HepG2 (cell line): Measurements from ENCODE around the gene AKT3. TPM values are rescaled to one million over a fixed set of nuclear protein-coding genes. Genes with fewer than 3 reads are reported as not detected.

Source experiments
- ATAC-seq: fragments of 200-7000 bp; cut with Tn5 transposase; 3 replicates; pipeline ENCODE4 v1.9.1; 2020; ENCODE audit warnings: mild to moderate bottlenecking, moderate library complexity
- BruUV-seq: library from RNA; stranded (reverse); fragments of 400-500 nt; replicated peaks from 2 replicates; lab custom pipeline; 2021; lab: Mats Ljungman, UMichigan
- CTCF ChIA-PET: fragments of 300-600 bp; formaldehyde crosslinking; extraction: SDS; loops from one replicate; lab custom pipeline; 2021; ENCODE audit warnings: low total read pairs, inconsistent platforms, low intra/inter-chr PET ratio; lab: Yijun Ruan, JAX
- POLR2A ChIA-PET: fragments of 350-600 bp; sonication (Branson Sonifier 250); formaldehyde crosslinking; loops from one replicate; lab custom pipeline; 2020; ENCODE audit warnings: antibody characterized with exemption, inconsistent platforms; lab: Yijun Ruan, JAX
- DNase-seq: peaks from one replicate; pipeline ENCODE4 v3.0.0-alpha.2; 2015; ENCODE audit warnings: low spot score
- FAIRE-seq: peaks from 3 replicates; lab custom pipeline; 2011; peaks lifted over from hg19 to GRCh38; lab: Jason Lieb, UNC
- H2AFZ ChIP-seq: one replicate; pipeline ENCODE4 v1.6.1; 2011; ENCODE audit warnings: low read length, inconsistent platforms
- H3K27ac ChIP-seq: fragments of 300-600 bp; 3 replicates; pipeline ENCODE4 v1.8.0; 2011; ENCODE audit warnings: mixed run types, mild to moderate bottlenecking, mixed read lengths, low read length, inconsistent platforms; ENCODE audit not compliant: insufficient read depth; ENCODE audit errors: extremely low read length
- H3K27me3 ChIP-seq, 2 experiments: fragments of 200-600 bp in 1 of 2; 2 replicates in 1 of 2; 3 replicates in 1 of 2; pipeline versions ENCODE4 v1.6.0 to v1.8.0; 2011; ENCODE audit warnings: low read length in 2 of 2, mild to moderate bottlenecking in 2 of 2, moderate library complexity in 2 of 2, inconsistent platforms in 1 of 2; ENCODE audit not compliant: insufficient read depth in 2 of 2, control insufficient read depth in 1 of 2
- H3K36me3 ChIP-seq, 2 experiments: fragments of 200-600 bp in 1 of 2; replicated peaks in 1 of 2; 2 replicates in 1 of 2; 3 replicates in 1 of 2; pipeline versions ENCODE4 v1.5.1 to v1.8.0; 2011; ENCODE audit warnings: low read length in 2 of 2, inconsistent platforms in 1 of 2; ENCODE audit not compliant: insufficient read depth in 2 of 2, control insufficient read depth in 1 of 2
- H3K4me1 ChIP-seq: 2 replicates; pipeline ENCODE4 v1.5.1; 2012; ENCODE audit warnings: low read length, inconsistent platforms; ENCODE audit not compliant: insufficient read depth
- H3K4me2 ChIP-seq: 2 replicates; pipeline ENCODE4 v1.6.0; 2011; ENCODE audit warnings: low read depth, low read length, inconsistent platforms
- H3K4me3 ChIP-seq, 3 experiments: fragments of 200-600 bp in 1 of 3; sonication (generic), shearing (Covaris generic) in 1 of 3; replicated peaks in 1 of 3; 2 replicates each; pipeline ENCODE4 v1.5.1; 2011 to 2016; ENCODE audit warnings: low read length in 3 of 3, inconsistent platforms in 2 of 3, low read depth in 2 of 3, mild to moderate bottlenecking in 2 of 3, control low read depth in 1 of 3, mixed read lengths in 1 of 3; ENCODE audit not compliant: insufficient read depth in 1 of 3
- H3K79me2 ChIP-seq: one replicate; pipeline ENCODE4 v1.6.1; 2011; ENCODE audit warnings: low read length, inconsistent platforms; ENCODE audit not compliant: insufficient read depth
- H3K9ac ChIP-seq: 2 replicates; pipeline ENCODE4 v1.6.0; 2011; ENCODE audit warnings: mild to moderate bottlenecking, low read depth, low read length, inconsistent platforms; ENCODE audit not compliant: insufficient read depth
- H3K9me3 ChIP-seq: 2 replicates; pipeline ENCODE4 v1.5.1; 2012; ENCODE audit warnings: mild to moderate bottlenecking, low read length
- H4K20me1 ChIP-seq: 2 replicates; pipeline ENCODE4 v1.6.0; 2011; ENCODE audit warnings: inconsistent platforms, mild to moderate bottlenecking, low read length, moderate library complexity; ENCODE audit not compliant: insufficient read depth
- CSRNP2 ChIP-seq: sonication (generic); formaldehyde crosslinking; conservative IDR thresholded peaks from 2 replicates; pipeline ENCODE4 v1.8.0; 2022; ENCODE audit warnings: low read depth, missing genetic modification reagents
- FOXM1 ChIP-seq: sonication (generic); formaldehyde crosslinking; IDR thresholded peaks from 2 replicates; pipeline ENCODE4 v1.5.0; 2020; ENCODE audit warnings: missing genetic modification reagents
- NR2F6 ChIP-seq, 2 experiments: IDR thresholded peaks; 2 replicates each; pipeline ENCODE4 v1.6.1; 2016; ENCODE audit warnings: antibody characterized with exemption in 1 of 2, mild to moderate bottlenecking in 1 of 2
- PATZ1 ChIP-seq: sonication (generic); formaldehyde crosslinking; IDR thresholded peaks from 2 replicates; pipeline ENCODE4 v1.4.0; 2020; ENCODE audit warnings: missing genetic modification reagents
- PHF21A ChIP-seq: sonication (generic); formaldehyde crosslinking; IDR thresholded peaks from 2 replicates; pipeline ENCODE4 v1.5.0; 2020; ENCODE audit warnings: mild to moderate bottlenecking, missing genetic modification reagents
- PLSCR1 ChIP-seq: sonication (generic); formaldehyde crosslinking; IDR thresholded peaks from 2 replicates; pipeline ENCODE4 v1.5.0; 2020; ENCODE audit warnings: missing genetic modification reagents, mild to moderate bottlenecking, borderline replicate concordance
- RNF219 ChIP-seq: sonication (generic); formaldehyde crosslinking; IDR thresholded peaks from 2 replicates; pipeline ENCODE4 v1.5.0; 2020; ENCODE audit warnings: mild to moderate bottlenecking, missing genetic modification reagents
- SP4 ChIP-seq: sonication (generic); formaldehyde crosslinking; IDR thresholded peaks from 2 replicates; pipeline ENCODE4 v1.8.1; 2023; ENCODE audit warnings: mild to moderate bottlenecking, missing genetic modification reagents
- SRY ChIP-seq: sonication (generic); formaldehyde crosslinking; IDR thresholded peaks from 2 replicates; pipeline ENCODE4 v1.8.0; 2022; ENCODE audit warnings: mild to moderate bottlenecking, missing genetic modification reagents
- SSRP1 ChIP-seq: IDR thresholded peaks from 2 replicates; pipeline ENCODE4 v1.6.1; 2016; ENCODE audit warnings: control low read depth
- ZFP1 ChIP-seq: IDR thresholded peaks from 2 replicates; pipeline ENCODE4 v1.6.1; 2016
- ZNF326 ChIP-seq: sonication (generic); formaldehyde crosslinking; IDR thresholded peaks from 2 replicates; pipeline ENCODE4 v1.4.0; 2020; ENCODE audit warnings: missing genetic modification reagents, borderline replicate concordance
- ZNF414 ChIP-seq: sonication (generic); formaldehyde crosslinking; IDR thresholded peaks from 2 replicates; pipeline ENCODE4 v1.5.0; 2020; ENCODE audit warnings: missing genetic modification reagents
- ZNF512 ChIP-seq: sonication (generic); formaldehyde crosslinking; IDR thresholded peaks from 2 replicates; pipeline ENCODE4 v1.4.0; 2020; ENCODE audit warnings: mild to moderate bottlenecking, missing genetic modification reagents
- ZNF678 ChIP-seq: sonication (generic); formaldehyde crosslinking; IDR thresholded peaks from 2 replicates; pipeline ENCODE4 v1.4.0; 2020; ENCODE audit warnings: mild to moderate bottlenecking, missing genetic modification reagents
- WGBS: methylation state at CpG from one replicate; pipeline ENCODE4 v1.1.6; 2017; ENCODE audit warnings: low lambda C conversion rate; 5-methylcytosine and 5-hydroxymethylcytosine counted together
- in situ Hi-C: cut with HindIII; loops from 2 replicates; pipeline ENCODE4 v1.10.0; 2017; ENCODE audit warnings: low pct_unique_long_range_greater_than_20kb; ENCODE audit not compliant: extremely low pct_ligation_motif_present
- intact Hi-C: fragments of 100-400 bp; cut with micrococcal nuclease; formaldehyde crosslinking; loops from one replicate; pipeline ENCODE4 v1.10.0; 2022; ENCODE audit not compliant: unreplicated experiment
- polyA plus RNA-seq, 8 experiments: library from polyadenylated mRNA; depleted of rRNA in 3 of 8; stranded (reverse) in 7 of 8; unstranded in 1 of 8; fragments of >200 nt; fragmentation: Illumina TruSeq in 4 of 8; extraction: Trizol in 4 of 8; gene quantifications; 2 replicates each; pipeline versions ENCODE4 v1.2.1 to v1.2.3, GENCODE V29; 2011 to 2016; ENCODE audit warnings: low read depth in 4 of 8, missing spikeins in 1 of 8, mixed read lengths in 1 of 8; ENCODE audit not compliant: insufficient read depth in 1 of 8
- total RNA-seq, 5 experiments: library from RNA; depleted of rRNA; stranded (reverse); fragments of >200 nt; fragmentation: Illumina TruSeq; extraction: Trizol; gene quantifications; 2 replicates each; pipeline ENCODE4 v1.2.3, GENCODE V29; 2016; ENCODE audit warnings: low read depth in 1 of 5

AKT3 gene
- total and polyA plus RNA-seq, 2 of the 13 experiments (the other 11 are each of a cell fraction or from before 2014, with no cell fraction given): 0.07 TPM

- ChIA-PET POLR2A (no interaction called here), CTCF (no interaction called here)
- Histone ChIP-seq H4K20me1 (no peaks in the 10 kb centered on the region), H3K4me2 (no peak overlapping the region), H3K9me3 (no peaks in the 10 kb centered on the region), H3K27ac (no peak overlapping the region), H3K79me2 (no peaks in the 10 kb centered on the region), H3K4me3 (no peak overlapping the region), H3K36me3 (no peaks in the 10 kb centered on the region), H2AFZ (no peak overlapping the region), H3K4me1 (no peaks in the 10 kb centered on the region), H3K27me3 (no peaks in the 10 kb centered on the region), H3K9ac (no peak overlapping the region)
- DNase-seq (no peak), FAIRE-seq (no peak), ATAC-seq (no peak)
- intact Hi-C loops: no loop called here
- in situ Hi-C loops: no loop called here
- BruUV-seq: no TSS peak
- WGBS: 88% methylated on average over 19 of the region's 25 CpGs
- no peak for TF ChIP-seq PLSCR1 (CRISPR knock-in tag)
- TF ChIP-seq FOXM1 (CRISPR knock-in tag): no peak
- no peak for TF ChIP-seq NR2F6 (IDR thresholded peaks at IDR 0.05)
- no peak for TF ChIP-seq NR2F6 (CRISPR knock-in tag; IDR thresholded peaks at IDR 0.05)
- no peak for TF ChIP-seq ZNF326 (CRISPR knock-in tag)
- no peak for TF ChIP-seq SRY (CRISPR knock-in tag)
- TF ChIP-seq ZFP1 (CRISPR knock-in tag): no peak
- no peak for TF ChIP-seq PHF21A (CRISPR knock-in tag)
- TF ChIP-seq ZNF512: no peak
- no peak for TF ChIP-seq PATZ1 (CRISPR knock-in tag)
- TF ChIP-seq SSRP1 (CRISPR knock-in tag): no peak
- TF ChIP-seq ZNF414 (CRISPR knock-in tag): no peak
- TF ChIP-seq ZNF678 (CRISPR knock-in tag): no peak
- TF ChIP-seq RNF219 (CRISPR knock-in tag): no peak
- TF ChIP-seq CSRNP2 (CRISPR knock-in tag): no peak
- TF ChIP-seq SP4: no peak
Observed at GRCh38 chr1:243482141-243483022, 367.7 kb downstream of the AKT3 start.
